Measurements from ENCODE around the gene KDM3A. TPM values are rescaled to one million over a fixed set of nuclear protein-coding genes. Genes with fewer than 3 reads are reported as not detected.

Gene KDM3A
- total RNA-seq, 4 donors from 2014 or later: 42.9 to 153 (median 64.9) TPM

GRCh38 chr2:86412007-86412406 lies 29.2 kb upstream of the KDM3A start:
- no peaks in the 10 kb centered on the region for H3K27me3 ChIP-seq
- H3K27ac ChIP-seq: no peak overlapping the region
- H3K4me1 ChIP-seq: peaks cover 13% of the 10 kb centered on the region
- no peak overlapping the region for H3K4me3 ChIP-seq
- WGBS: 88% methylated on average over 3 of the region's 3 CpGs
- no peaks in the 10 kb centered on the region for H3K36me3 ChIP-seq
- TF ChIP-seq POLR2A (IDR thresholded peaks at IDR 0.05): no peak
- H3K9me3 ChIP-seq: peaks cover 7% of the 10 kb centered on the region
- no peak for DNase-seq (ENCODE audit: low spot score in 2 of 2)

GRCh38 chr2:86413296-86414094 lies 27.7 kb upstream of the KDM3A start:
- no peaks in the 10 kb centered on the region for H3K27me3 ChIP-seq
- WGBS: 47% methylated on average over 8 of the region's 8 CpGs
- H3K4me3 ChIP-seq: no peak overlapping the region
- H3K9me3 ChIP-seq: peaks cover 7% of the 10 kb centered on the region
- H3K36me3 ChIP-seq: no peaks in the 10 kb centered on the region
- H3K4me1 ChIP-seq: peaks cover 13% of the 10 kb centered on the region
- no peak for TF ChIP-seq POLR2AphosphoS5 (IDR thresholded peaks at IDR 0.05)
- no peak for TF ChIP-seq EP300 (IDR thresholded peaks at IDR 0.05)
- no peak for TF ChIP-seq CTCF (IDR thresholded peaks at IDR 0.05)
- DNase-seq (ENCODE audit: low spot score in 2 of 2): no peak
- no peak overlapping the region for H3K27ac ChIP-seq

- peaks cover 7% of the 10 kb centered on the region for H3K9me3 ChIP-seq
- no peak for DNase-seq (ENCODE audit: low spot score in 2 of 2)
- 39% methylated on average over 3 of the region's 3 CpGs for WGBS
- no peak for TF ChIP-seq POLR2AphosphoS5 (IDR thresholded peaks at IDR 0.05)
- no peak for TF ChIP-seq EP300 (IDR thresholded peaks at IDR 0.05)
- no peak for TF ChIP-seq POLR2A (IDR thresholded peaks at IDR 0.05)
- TF ChIP-seq CTCF (IDR thresholded peaks at IDR 0.05): no peak
- H3K27ac ChIP-seq: no peak overlapping the region
- H3K4me1 ChIP-seq: peaks cover 13% of the 10 kb centered on the region
- no peaks in the 10 kb centered on the region for H3K36me3 ChIP-seq
- H3K4me3 ChIP-seq: no peak overlapping the region
- no peaks in the 10 kb centered on the region for H3K27me3 ChIP-seq
Observed at GRCh38 chr2:86414996-86415395, 26.2 kb upstream of the KDM3A start.

- no peak for DNase-seq (ENCODE audit: low spot score in 2 of 2)
- Histone ChIP-seq H3K9me3 (no peaks in the 10 kb centered on the region), H3K27ac (no peak overlapping the region), H3K36me3 (no peaks in the 10 kb centered on the region), H3K27me3 (no peaks in the 10 kb centered on the region), H3K4me3 (no peak overlapping the region), H3K4me1 (peaks cover 13% of the 10 kb centered on the region)
- WGBS: 95% methylated on average over 2 of the region's 2 CpGs
- no peak for TF ChIP-seq POLR2A (IDR thresholded peaks at IDR 0.05)
- TF ChIP-seq POLR2AphosphoS5 (IDR thresholded peaks at IDR 0.05): no peak
- no peak for TF ChIP-seq EP300 (IDR thresholded peaks at IDR 0.05)
Observed at GRCh38 chr2:86416146-86416545, 25.0 kb upstream of the KDM3A start.

GRCh38 chr2:86417961-86418360 lies 23.2 kb upstream of the KDM3A start:
- no peak overlapping the region for H3K27ac ChIP-seq
- H3K4me1 ChIP-seq: peaks cover 13% of the 10 kb centered on the region
- H3K4me3 ChIP-seq: no peak overlapping the region
- H3K27me3 ChIP-seq: peaks cover 6% of the 10 kb centered on the region
- TF ChIP-seq POLR2AphosphoS5 (IDR thresholded peaks at IDR 0.05): no peak
- no peak for TF ChIP-seq EP300 (IDR thresholded peaks at IDR 0.05)
- TF ChIP-seq CTCF (IDR thresholded peaks at IDR 0.05): no peak
- no peak for TF ChIP-seq POLR2A (IDR thresholded peaks at IDR 0.05)
- no peaks in the 10 kb centered on the region for H3K36me3 ChIP-seq
- H3K9me3 ChIP-seq: no peaks in the 10 kb centered on the region
- WGBS: 79% methylated on average over 1 of the region's 1 CpG
- DNase-seq (ENCODE audit: low spot score in 2 of 2): no peak

- Histone ChIP-seq H3K4me1 (no peaks in the 10 kb centered on the region), H3K27me3 (peaks cover 6% of the 10 kb centered on the region), H3K27ac (no peak overlapping the region), H3K4me3 (no peak overlapping the region), H3K36me3 (no peaks in the 10 kb centered on the region), H3K9me3 (no peaks in the 10 kb centered on the region)
- WGBS: 83% methylated on average over 5 of the region's 5 CpGs
- TF ChIP-seq POLR2A (IDR thresholded peaks at IDR 0.05) (no peak), POLR2AphosphoS5 (IDR thresholded peaks at IDR 0.05) (no peak), EP300 (IDR thresholded peaks at IDR 0.05) (no peak), CTCF (IDR thresholded peaks at IDR 0.05) (no peak)
- no peak for DNase-seq (ENCODE audit: low spot score in 2 of 2)
Observed at GRCh38 chr2:86420913-86421312, 20.3 kb upstream of the KDM3A start.

Measured in suprapubic skin (tissue), 4 donors.